ENCODE measurements around the gene ITPKA. TPM values are rescaled to one million over a fixed set of nuclear protein-coding genes. Genes with fewer than 3 reads are reported as not detected.

The ITPKA gene
- 10 to 100 TPM in 1 of 4 donors, 1 to 10 TPM in 2, under 1 TPM in 1; 0.75 to 12.4 (median 7.0) TPM for total RNA-seq

GRCh38 chr15:41493205-41493901, at the start of gene ITPKA:
Gene ITPKA (plus strand): TSS chr15:41493874. CDS start chr15:41493928, 54 bp downstream.
- peaks cover 61 to 72% (median 62%) of the 10 kb centered on the region in 3 donors for H3K27me3 ChIP-seq
- ATAC-seq, result peak; percentile 59 to 65
- H3K4me3 ChIP-seq, result peak within 1 kb of the TSS; percentile 58 to 88 (median 64)
- peak in 1 of 2 donors; percentile 23 for TF ChIP-seq POLR2A (IDR thresholded peaks at IDR 0.05)
- TF ChIP-seq CTCF (IDR thresholded peaks at IDR 0.05 in 4 of 5, conservative IDR thresholded peaks at IDR 0.05 in 1 of 5), result no peak
- peak in 1 of 2 donors; percentile 51 for DNase-seq
- peak within 1 kb of the TSS in 2 of 4 donors; percentile 29 to 35 for H3K27ac ChIP-seq
- intact Hi-C loops (cut with DNase I; ENCODE audit: low total_unique reads) (no loop called here), in situ Hi-C loops (cut with MboI; ENCODE audit: low sequenced_read_pairs in 4 of 4) (no loop called here)
- H3K9me3 ChIP-seq, result no peaks in the 10 kb centered on the region
- no peaks in the 10 kb centered on the region for H3K36me3 ChIP-seq
- H3K4me1 ChIP-seq, result peaks cover 11 to 21% of the 10 kb centered on the region in 2 donors

- no peak for DNase-seq
- Histone ChIP-seq H3K36me3 (peaks cover 0 to 12% of the 10 kb centered on the region in 2 donors), H3K27me3 (no peaks in the 10 kb centered on the region), H3K4me3 (no peak overlapping the region), H3K27ac (no peak overlapping the region), H3K4me1 (no peaks in the 10 kb centered on the region), H3K9me3 (no peaks in the 10 kb centered on the region)
- TF ChIP-seq POLR2A (IDR thresholded peaks at IDR 0.05), result no peak
- TF ChIP-seq CTCF (IDR thresholded peaks at IDR 0.05 in 4 of 5, conservative IDR thresholded peaks at IDR 0.05 in 1 of 5), result no peak
- intact Hi-C loops (cut with DNase I; ENCODE audit: low total_unique reads) (no loop called here), in situ Hi-C loops (cut with MboI; ENCODE audit: low sequenced_read_pairs in 4 of 4) (no loop called here)
- no peak for ATAC-seq
Measured at GRCh38 chr15:41445399-41445798, 48.3 kb upstream of the ITPKA start.

DNA sequence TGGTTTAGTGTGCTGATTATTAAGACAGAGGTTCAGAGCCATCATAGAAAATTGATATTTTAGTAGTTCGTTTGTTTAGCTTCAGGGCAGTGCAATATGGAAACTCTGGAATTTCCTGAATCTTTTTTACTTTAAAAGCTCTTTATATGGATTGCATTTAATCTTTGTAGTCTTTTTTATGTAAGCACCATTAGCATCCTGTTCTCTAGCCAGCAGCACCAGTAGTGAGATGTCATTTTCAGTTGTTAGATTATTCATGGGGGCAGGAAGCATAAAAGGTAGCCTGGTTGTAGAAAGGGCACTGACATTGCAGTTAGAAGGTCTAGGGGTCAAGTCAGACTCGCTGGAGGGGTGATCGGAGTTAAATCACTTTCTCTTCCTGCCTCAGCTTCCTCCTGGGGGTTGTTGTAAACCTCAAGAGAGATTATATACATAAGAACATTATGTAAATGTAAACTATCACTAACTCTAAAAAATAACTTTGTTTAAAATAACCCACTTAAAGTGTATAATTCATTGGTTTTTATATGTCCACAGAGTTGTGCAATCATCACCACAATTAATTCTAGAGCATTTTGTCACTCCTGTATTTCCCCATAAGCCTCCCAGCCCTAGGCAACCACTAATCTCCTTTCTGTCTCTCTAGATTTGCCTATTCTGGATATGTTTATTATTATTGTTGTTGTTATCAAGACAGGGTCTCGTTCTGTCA, 31.4 kb upstream of the ITPKA start:
- H3K36me3 ChIP-seq, result peaks cover 0 to 47% of the 10 kb centered on the region in 2 donors

GRCh38 chr15:41464889-41465580, 28.6 kb upstream of the ITPKA start:
- DNase-seq (no peak), ATAC-seq (no peak)
- TF ChIP-seq POLR2A (IDR thresholded peaks at IDR 0.05) (no peak), CTCF (IDR thresholded peaks at IDR 0.05 in 4 of 5, conservative IDR thresholded peaks at IDR 0.05 in 1 of 5) (no peak)
- intact Hi-C loops (cut with DNase I; ENCODE audit: low total_unique reads) (no loop called here), in situ Hi-C loops (cut with MboI; ENCODE audit: low sequenced_read_pairs in 4 of 4) (no loop called here)
- no peak overlapping the region for H3K27ac ChIP-seq
- no peaks in the 10 kb centered on the region for H3K27me3 ChIP-seq
- H3K36me3 ChIP-seq, result peaks cover 0 to 43% of the 10 kb centered on the region in 2 donors
- no peaks in the 10 kb centered on the region for H3K4me1 ChIP-seq
- no peak overlapping the region for H3K4me3 ChIP-seq
- H3K9me3 ChIP-seq, result no peaks in the 10 kb centered on the region

More for the DNA sequence above, 31.4 kb upstream of the ITPKA start:
- H3K4me3 ChIP-seq, result no peak overlapping the region
- H3K27ac ChIP-seq, result no peak overlapping the region
- in situ Hi-C loops (cut with MboI; ENCODE audit: low sequenced_read_pairs in 4 of 4) (no loop called here), intact Hi-C loops (cut with DNase I; ENCODE audit: low total_unique reads) (no loop called here)
- TF ChIP-seq POLR2A (IDR thresholded peaks at IDR 0.05), result no peak
- TF ChIP-seq CTCF (IDR thresholded peaks at IDR 0.05 in 4 of 5, conservative IDR thresholded peaks at IDR 0.05 in 1 of 5), result no peak
- DNase-seq, result no peak
- H3K9me3 ChIP-seq, result no peaks in the 10 kb centered on the region
- no peak for ATAC-seq
- H3K27me3 ChIP-seq, result no peaks in the 10 kb centered on the region
- no peaks in the 10 kb centered on the region for H3K4me1 ChIP-seq
